Measurements from ENCODE around the gene SNCB.

GRCh38 chr5:176667637-176668036, 37.3 kb upstream of the SNCB start:
- TF ChIP-seq, protein P1, sequence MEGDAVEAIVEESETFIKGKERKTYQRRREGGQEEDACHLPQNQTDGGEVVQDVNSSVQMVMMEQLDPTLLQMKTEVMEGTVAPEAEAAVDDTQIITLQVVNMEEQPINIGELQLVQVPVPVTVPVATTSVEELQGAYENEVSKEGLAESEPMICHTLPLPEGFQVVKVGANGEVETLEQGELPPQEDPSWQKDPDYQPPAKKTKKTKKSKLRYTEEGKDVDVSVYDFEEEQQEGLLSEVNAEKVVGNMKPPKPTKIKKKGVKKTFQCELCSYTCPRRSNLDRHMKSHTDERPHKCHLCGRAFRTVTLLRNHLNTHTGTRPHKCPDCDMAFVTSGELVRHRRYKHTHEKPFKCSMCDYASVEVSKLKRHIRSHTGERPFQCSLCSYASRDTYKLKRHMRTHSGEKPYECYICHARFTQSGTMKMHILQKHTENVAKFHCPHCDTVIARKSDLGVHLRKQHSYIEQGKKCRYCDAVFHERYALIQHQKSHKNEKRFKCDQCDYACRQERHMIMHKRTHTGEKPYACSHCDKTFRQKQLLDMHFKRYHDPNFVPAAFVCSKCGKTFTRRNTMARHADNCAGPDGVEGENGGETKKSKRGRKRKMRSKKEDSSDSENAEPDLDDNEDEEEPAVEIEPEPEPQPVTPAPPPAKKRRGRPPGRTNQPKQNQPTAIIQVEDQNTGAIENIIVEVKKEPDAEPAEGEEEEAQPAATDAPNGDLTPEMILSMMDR (conservative IDR thresholded peaks at IDR 0.05 in 1 of 2, IDR thresholded peaks at IDR 0.05 in 1 of 2; ENCODE audit: extremely low read depth in 1 of 2, insufficient read depth in 1 of 2, low read depth in 1 of 2, low read length in 2 of 2), result no peak
- TF ChIP-seq EZH2 (IDR thresholded peaks at IDR 0.05; ENCODE audit: borderline replicate concordance, low read length), result no peak
